ENCODE data around the gene NFE2L1. TPM values are rescaled to one million over a fixed set of nuclear protein-coding genes. Genes with fewer than 3 reads are reported as not detected.

Gene NFE2L1
- polyA plus RNA-seq, 1 donor: 302 TPM

Other genes with a start within 250 kb of the NFE2L1 start
- gene OSBPL7, start 226.6 kb upstream of the NFE2L1 start, polyA plus RNA-seq (ENCODE audit: insufficient read length): 16.1 TPM
- 68.7 TPM for gene MRPL10, start 216.8 kb upstream of the NFE2L1 start, polyA plus RNA-seq (ENCODE audit: insufficient read length)
- gene LRRC46, start 216.7 kb upstream of the NFE2L1 start, polyA plus RNA-seq (ENCODE audit: insufficient read length): 1.5 TPM
- gene SCRN2, start 207.1 kb upstream of the NFE2L1 start, polyA plus RNA-seq (ENCODE audit: insufficient read length): 26.5 TPM
- gene SP6, start 197.2 kb upstream of the NFE2L1 start, polyA plus RNA-seq (ENCODE audit: insufficient read length): 0.93 TPM
- 19.0 TPM for gene SP2, start 152.1 kb upstream of the NFE2L1 start, polyA plus RNA-seq (ENCODE audit: insufficient read length)
- 11.2 TPM for gene PNPO, start 106.8 kb upstream of the NFE2L1 start, polyA plus RNA-seq (ENCODE audit: insufficient read length)
- gene PRR15L, start 90.5 kb upstream of the NFE2L1 start, polyA plus RNA-seq (ENCODE audit: insufficient read length): not detected
- gene CDK5RAP3, start 77.2 kb upstream of the NFE2L1 start, polyA plus RNA-seq (ENCODE audit: insufficient read length): 74.7 TPM
- gene COPZ2, start 10.6 kb upstream of the NFE2L1 start, polyA plus RNA-seq (ENCODE audit: insufficient read length): 39.1 TPM
- 74.7 TPM for gene CBX1, start 53.1 kb downstream of the NFE2L1 start, polyA plus RNA-seq (ENCODE audit: insufficient read length)
- 11.8 TPM for gene SNX11, start 59.4 kb downstream of the NFE2L1 start, polyA plus RNA-seq (ENCODE audit: insufficient read length)